NCI-H748 treated with DMSO at 0.1 percent for 48 hours (cell line): ENCODE results near the gene TENM4.
A peak's percentile ranks its signal among the peaks of the same experiment; 100 is the strongest.

Source experiments
- DNase-seq: peaks from one replicate; lab custom pipeline; 2025; lab: John Stamatoyannopoulos, UW

TENM4 gene

DNA sequence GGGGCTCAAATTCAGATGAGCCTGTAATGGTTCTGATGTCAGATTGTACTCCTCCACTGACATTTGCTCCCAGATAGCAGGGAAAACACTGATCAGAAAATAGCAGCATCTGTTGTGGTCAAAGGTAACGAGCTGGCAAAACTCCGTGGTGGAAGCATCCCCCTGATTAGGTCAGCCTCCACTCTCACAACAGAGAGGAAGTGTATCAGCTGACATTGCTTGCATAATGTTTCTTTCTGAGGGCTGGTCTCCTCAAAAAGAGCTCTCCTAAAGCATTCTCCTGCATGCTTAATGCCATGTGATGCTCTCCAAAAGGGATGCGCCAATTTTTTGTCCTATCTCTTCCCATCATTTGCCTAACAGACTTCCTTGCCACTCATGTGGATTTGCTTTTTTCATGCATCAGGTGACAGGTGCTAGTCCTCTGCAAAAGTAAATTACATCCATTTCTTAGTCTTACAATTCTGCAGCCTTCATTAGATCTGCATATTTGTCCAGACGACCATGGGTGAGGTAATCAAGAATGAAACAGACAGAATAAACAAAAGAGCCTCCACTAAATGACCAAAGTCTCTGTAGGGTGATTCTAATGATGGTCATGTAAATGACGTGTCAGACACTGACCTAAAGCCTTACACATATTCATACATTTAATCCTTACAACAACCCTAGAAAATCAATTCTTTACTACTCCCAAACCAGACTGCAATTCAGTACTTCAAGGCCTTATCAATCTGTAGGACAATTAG, 6.4 kb upstream of the TENM4 start:
- no peak for DNase-seq

DNA sequence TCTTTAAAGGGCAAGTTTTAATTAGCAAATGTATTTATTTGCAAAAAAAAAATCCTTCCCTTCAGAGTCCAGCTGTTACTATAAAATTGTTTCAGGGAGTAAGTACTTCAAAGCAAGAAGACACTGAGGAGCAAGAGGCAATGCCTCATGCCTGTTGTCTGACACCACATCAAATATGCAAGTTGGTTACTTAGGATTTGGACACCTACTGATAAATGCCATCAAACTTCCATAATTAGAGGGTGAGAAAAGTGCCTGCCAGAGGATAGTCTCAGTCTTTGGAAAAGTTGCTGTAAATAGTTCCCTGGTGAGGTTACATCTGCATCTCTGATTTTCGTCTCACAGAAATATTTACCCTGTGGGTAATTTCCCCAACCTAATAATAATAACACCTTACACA, 4.1 kb upstream of the TENM4 start:
- no peak for DNase-seq

DNA sequence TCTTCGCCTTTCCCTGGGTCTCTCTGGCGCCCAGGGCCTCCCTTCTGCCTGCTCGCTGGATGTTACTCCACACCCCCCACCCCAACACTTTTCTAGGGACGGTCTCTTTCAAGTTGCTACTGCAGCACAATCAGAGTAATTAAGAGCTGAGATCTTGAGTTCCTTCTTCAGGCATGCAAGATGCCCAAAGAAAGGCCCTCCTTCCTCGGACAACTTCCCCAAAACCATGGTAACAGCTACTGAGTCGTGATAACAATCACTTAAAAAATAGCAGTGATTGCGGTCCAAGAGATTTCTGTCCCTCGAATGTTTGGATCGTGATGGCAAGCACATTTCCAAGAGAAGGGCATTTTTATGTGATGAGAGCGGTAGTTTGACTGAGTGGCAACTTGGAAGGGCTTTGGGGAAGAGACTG, 638 bp upstream of the TENM4 start:
- no peak for DNase-seq

DNA sequence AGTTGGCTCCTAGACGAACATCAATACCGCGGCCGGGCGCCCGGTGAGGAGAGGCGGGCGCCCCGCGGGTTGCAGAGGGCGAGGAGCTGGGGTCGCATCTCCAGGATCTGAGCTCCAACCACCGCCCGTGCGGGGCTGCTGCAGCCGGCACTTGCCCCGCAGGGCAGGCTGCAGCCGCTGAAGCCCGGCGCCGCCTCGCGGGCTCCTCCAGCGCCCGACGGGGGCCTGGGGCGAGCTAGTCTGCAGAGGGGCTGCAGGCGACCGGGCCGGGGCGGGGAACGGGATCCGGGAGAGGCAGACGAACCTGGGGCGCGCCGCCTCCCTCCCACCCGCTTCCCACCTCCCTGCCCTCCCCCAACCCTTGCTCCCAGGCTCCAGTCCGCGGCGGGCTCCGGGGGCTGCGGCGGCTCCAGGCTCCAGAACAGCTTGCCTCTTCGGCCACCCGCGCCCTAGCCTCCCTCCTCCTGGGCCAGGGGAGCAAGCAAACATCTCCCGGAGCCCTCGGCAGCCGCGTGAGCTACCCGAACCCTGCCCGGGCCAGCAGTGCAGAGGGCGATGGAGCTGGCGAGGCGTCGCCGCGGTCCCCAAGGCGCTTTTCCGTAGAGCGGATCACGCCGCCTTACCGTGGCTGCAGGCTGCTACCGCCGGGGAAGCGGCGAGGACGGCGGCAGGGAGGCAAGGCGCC, 802 bp downstream of the TENM4 start:
- peak; percentile 34 for DNase-seq

DNA sequence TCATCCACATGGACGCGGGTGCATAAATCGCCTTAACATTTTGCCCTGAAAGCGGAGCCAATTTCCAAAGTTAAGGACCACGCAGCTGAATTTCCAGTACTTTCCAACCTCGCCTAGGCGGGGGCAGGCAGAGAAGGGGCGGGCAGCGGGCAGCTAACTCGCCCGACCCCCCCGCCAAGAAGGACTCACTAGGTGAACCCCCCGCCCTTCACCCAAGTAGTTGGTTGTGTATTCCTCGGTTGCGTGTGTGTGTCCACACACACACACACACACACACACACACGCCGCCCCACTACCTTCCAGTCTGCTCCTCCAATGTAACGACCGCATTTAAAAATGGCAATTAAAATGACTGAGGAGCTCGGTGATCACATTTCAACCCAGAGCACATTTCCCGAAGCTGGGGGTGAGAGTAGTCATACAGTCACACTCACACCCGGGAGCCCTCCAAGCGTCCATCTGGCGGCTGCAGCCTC, 1.4 kb downstream of the TENM4 start:
- no peak for DNase-seq

DNA sequence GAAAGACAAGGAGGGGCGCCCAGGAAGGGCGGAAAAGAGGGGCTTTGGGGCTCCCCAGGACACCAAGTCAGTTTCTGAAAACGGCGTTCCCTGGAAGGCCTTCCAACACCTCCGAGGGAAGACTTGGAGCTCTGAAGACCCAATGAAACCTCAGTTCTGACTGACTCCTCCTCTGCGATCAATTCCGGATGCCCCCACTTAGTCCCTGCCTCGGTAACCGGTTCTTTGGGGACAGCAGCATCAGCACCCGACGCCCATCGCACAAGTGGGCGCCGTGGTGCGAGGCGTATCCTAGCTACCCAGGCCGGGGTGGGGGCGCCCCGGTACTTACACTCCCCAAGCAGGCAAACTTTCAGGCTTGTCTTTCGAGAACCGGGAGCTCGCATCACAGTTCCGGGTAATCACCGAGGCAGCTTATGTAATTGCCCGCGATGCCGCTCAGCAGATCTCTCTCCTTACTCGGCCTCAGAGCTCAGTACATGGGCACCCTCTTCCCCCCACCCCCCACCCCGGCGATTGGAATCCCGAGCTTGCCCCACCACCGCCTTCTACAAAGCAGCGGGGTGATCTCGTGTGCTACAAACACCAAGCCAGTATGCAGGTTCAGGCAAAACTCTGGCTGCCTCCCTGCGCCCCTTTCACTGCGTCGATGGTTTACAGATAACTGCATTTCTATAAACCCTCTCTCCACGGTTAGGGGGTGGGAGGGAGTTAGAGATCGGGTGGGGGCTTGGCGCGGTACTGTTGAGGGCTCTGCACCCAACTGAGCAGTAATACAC, 2.0 kb downstream of the TENM4 start:
- DNase-seq: peak; percentile 44

DNA sequence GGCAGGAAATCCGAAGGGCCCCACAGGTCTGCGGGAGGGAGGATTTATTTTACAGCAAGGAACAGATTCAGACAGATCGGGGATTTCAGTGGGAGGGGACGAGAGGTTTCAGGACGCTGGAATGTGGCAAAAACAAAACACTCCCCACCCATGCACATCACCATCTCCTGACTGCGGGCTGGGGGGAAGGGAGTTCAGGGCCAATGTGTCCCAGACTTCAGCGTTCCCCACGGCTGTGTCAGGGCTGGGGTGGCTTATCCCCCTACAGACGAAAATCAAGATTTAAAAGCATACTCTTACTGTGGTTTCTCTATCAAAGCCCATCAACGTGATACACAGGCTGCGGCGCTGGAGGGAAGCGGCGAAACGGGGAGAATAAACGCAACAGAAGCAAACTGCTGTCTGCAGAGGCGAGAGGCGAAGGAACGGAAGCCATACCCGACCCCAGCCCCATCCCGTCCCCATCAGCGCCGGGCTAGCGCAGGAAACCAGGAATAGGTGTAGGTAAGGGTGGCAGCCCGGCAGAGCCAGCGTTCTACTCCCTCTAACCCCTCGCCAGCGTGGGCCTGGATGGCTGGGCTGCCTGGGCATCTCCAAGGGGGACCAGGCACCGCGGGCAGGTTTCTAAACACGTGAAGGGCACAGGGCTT, 2.7 kb downstream of the TENM4 start:
- DNase-seq: peak; percentile 18

DNA sequence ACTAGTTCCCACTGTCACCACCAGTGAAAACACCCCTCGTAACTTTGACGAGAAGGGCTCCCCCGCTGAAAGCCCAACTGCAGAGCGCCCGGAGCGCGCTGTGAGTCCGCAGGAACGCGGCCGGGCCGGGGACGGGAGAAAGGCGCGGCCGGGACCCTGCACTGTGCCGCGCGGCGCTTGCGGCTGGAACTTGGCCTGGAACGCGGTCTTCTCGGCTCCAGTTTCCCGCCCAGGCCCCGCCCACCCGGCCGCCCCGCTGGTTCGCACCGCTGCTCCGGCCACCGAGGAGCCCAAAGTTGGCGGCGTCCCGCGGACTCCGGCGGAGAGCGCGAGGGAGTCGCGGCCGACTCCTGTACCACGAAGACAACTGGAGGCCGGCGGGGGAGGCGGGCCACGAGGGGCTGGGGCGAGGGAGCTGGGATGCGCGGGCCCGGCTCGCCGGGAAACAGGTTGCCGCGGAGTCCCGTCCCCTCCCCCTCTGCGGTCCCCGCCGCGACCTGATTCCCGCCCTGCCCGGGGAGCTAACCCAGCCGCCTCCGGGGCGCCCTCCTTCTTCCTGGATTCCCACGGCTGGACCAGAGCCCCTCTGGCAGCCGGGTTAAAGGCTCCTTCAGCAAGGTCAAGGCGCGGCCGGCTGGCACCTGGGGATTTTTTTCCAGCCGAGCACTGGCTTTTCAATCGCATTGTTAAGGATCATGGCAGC, 3.4 kb downstream of the TENM4 start:
- peak; percentile 29 for DNase-seq

DNA sequence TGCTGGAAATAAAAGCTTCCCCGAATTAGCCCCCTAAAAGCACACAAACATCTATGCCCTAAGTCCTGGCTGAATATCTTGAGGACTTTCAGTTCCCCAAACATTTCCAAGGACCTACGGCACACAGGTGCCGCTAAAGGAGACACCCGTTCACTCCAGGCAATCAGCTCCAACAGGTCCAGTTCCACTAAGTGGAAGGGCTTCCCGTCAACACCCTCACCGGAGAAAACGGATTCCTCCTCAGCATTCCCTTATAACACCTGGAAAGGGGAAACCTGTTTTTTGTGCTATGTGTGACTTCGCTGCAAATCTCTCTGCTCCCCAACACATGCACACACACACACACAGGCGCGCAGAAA, 3.9 kb downstream of the TENM4 start:
- DNase-seq: no peak

DNA sequence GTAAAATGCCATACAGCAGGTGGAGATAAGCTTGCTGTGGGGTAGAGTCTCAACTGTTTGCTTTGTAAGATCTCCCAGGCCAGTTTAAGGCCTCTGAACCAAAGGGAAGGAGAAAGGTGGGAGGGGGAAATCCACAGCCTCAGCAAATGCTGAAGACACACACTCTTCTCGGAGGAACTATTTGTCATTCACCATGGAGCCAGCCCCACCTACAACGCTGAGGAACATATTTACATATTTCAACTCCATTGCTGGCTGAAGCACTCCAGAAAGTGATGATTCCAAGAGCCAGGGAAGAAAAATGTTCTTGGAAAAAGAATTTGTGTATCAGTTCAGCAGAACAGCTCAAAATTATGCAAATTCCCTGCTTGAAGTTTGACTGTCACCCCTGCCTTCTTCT, 6.5 kb downstream of the TENM4 start:
- DNase-seq: no peak

DNA sequence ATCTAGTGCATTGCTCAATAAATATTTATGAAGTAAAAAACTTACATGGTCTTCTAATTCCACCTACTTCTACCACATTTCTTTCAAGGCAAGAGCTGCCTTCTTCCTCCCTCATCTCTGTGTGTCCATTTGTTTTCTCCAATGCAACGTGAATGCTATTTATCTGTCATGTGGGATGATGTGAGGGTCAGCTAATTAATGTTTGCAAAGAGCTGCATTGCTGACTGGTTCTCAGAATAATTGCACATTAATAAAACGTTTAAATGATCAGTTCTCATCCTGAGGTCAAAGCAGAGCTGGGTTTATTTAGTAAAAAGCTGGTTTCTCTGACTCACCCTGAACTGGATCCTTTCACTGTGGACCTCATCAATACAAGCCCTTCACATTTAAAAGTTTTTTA, 8.7 kb downstream of the TENM4 start:
- no peak for DNase-seq

DNA sequence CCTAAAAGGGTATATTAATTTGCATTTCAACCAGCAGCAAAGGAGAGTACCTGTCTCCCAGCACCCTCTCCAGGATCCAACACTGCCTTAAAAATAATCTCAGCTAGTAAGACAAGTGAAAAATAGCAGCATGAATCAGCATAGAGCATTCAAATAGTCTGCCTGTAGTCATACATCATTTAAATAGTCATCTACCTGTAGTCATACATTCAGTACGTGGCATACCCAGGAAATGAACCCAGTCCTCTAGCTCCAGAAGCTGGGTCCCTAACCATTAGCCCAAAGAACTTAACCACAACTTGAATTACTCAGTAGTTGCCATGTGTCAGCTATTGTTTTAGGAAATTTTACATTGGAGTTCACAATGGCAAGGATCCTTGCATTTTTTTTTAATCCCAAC, 9.3 kb downstream of the TENM4 start:
- DNase-seq: no peak

DNA sequence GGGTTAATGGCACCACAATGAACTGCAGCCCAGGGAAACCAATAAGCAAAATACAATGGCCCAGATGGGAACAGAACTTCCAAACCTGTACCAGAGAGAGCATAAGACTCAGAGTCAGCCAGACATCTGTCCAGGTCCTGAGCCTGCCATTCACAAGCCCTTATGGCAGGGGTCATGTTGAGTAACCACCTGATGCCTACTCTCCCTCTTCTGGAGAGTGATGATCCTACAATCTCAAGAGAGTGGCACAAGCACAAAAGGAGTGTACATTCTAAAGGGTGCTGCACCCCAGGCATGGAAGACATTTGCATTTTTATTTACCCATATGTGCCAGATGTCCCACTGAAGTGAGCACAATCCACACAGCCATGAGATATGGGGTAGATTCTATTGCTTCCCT, 10.6 kb downstream of the TENM4 start:
- no peak for DNase-seq

DNA sequence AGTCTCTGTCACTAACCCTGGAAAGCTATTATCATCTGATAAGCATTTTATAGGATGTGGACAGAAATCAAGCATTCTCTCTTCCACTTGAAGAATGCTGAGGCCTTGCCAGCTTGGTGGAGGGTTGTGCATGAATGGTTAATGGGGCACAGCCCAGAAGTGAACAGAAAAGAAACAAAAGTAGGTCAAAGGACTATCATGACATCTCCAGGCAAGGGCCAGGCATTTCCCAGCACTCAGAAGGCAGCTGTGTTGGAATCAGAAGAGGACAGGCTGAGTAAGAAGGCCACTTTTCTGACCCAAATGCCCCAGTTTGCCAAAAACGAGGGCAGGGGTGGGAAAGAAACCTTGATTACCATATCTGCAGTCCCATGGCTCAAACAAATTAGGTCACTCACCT, 12.4 kb downstream of the TENM4 start:
- no peak for DNase-seq

DNA sequence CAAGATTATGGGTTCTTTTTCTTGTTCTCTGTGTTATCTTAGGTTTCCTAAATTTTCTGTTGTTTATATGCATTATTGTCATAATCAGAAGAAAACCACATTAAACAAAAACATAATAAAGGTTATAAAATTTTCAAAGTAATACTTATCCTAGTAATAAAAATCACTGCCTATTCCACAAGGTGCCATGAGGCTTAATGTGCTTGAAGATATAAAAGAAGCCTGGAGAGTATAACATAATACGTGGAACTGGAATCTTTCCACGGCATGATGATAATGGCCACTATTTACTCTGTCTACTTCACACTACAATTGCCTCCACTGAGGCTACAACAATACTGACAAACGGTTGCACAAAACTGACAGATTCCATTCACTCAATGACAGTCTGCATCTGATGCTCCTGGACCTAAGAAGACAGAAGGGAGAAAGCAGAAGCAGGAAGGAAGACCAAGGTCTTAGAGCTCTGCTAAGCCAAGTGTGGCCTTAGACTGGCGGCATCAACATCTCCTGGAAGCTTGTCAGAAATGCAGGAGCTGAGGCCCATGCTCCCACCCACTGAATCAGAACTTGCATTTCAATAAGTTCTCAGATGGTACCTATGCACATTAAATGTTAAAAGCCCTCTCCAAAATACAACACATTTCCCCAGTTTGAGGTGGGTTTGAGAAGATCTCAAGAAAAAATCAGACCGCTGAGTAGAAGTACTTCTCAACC, 13.1 kb downstream of the TENM4 start:
- DNase-seq: no peak

DNA sequence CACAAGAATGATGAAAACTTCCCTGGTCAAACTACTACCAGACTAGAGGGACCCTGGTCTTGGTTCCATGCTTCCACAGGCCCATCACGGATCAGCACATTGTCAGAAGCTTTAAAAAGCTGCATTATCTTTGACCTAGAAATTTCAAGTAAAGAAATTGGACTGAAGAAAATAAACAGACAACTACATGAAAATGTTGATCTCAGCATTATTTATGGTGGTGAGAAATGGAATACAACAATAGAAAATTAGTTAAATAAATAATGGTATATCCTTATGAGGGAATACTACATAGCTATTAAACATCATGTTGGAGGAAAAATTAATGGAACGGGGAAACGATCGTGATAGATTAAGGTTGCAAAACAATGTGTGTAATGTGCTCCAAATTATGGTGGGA, 13.7 kb downstream of the TENM4 start:
- no peak for DNase-seq

DNA sequence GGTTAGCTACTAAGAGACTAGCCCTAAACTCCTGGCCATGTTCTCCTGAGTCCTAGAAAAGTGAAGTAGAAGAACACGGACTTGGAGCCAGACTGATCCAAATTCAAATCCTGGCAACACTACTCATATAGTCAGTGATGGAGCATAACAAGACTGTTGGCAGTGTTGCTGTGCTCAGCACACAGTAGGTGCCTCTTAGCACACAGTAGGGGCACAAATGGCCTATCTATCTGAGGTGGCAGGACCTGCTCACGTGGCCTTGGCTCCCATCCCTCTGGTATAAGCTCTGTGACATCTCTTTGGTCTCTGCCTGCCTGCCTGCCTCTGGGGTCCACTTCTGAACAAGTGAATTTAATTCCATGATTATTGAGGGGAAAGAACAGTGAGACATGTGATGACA, 15.4 kb downstream of the TENM4 start:
- DNase-seq: no peak

DNA sequence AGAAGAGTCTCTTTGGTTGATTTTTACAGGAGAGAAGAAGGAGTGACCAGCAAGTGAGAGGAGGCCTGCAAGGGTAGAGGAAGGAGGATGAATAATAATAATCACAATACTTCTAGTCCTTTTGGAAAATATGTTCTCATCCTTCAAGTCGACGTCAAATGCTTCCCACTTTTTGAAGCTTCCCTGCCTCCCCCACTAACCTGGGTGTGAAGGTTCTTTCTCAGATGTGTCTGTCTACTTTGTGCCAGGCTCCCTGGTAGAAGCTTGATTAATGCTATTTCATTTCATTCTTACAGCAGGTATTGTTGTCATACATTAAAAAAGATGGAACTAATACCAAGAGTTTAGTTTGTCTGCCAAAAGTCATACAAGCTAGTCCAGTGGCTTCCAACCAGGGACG, 17.1 kb downstream of the TENM4 start:
- DNase-seq: no peak

DNA sequence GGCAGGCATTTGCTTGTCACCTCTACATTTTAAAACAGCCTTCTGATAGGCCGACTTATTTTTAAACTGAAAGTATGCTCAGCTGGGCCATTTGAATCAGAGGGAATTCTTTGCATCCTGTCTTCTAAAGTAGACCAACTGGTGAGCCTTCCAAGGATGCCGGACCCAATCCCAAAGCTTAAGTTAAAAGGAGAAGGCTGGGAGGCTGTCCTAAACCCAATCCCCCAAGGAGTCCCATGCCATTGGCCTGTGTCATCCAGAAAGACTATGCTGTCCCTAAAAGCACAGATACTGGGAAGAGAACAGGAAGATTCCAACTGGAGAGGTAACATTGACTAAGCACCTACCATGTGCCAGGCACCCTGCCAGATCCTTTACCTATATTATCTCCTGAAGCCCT, 18.0 kb downstream of the TENM4 start:
- no peak for DNase-seq

DNA sequence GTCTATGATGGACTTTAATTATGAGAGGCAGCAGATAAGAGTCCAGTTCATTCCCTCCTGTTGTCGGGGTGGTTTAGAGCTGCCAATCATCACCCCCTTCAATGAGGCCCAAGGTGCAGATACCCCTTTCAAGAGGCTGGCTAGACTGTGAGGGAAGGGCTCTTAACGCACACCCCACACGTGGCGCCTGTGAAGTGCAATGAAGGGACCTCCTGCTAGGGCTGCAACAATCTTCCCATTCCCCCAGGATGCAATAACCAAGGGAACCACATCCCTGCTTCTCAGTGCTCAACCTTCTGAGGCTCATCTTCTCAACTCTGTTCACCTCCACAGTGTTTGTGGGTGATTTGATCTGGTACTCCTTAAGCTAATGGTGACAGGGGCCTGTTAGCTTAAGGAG, 19.0 kb downstream of the TENM4 start:
- no peak for DNase-seq

DNA sequence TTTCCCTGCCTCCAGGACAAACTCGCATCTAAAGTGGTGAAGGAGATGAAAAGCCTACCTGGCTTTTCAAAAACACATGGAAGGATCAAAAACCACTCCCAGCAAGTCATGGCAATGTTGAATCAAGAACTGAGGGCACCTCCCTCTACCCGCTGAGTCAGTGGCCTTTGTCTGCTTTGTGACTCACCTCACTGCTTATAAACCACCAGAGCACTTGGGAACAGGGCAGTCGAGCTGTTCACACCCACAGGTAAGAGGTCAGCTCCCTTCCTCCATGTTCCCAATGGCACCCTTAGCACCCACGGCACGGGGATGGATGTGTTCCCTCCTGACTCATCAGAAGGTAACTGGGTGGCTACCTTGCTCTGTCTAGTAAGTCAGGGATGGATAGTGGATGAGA, 21.7 kb downstream of the TENM4 start:
- DNase-seq: no peak
